Measurements from ENCODE around the gene KNSTRN.
A peak's percentile ranks its signal among the peaks of the same experiment; 100 is the strongest.

The KNSTRN gene, protein sequence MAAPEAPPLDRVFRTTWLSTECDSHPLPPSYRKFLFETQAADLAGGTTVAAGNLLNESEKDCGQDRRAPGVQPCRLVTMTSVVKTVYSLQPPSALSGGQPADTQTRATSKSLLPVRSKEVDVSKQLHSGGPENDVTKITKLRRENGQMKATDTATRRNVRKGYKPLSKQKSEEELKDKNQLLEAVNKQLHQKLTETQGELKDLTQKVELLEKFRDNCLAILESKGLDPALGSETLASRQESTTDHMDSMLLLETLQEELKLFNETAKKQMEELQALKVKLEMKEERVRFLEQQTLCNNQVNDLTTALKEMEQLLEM

DNA sequence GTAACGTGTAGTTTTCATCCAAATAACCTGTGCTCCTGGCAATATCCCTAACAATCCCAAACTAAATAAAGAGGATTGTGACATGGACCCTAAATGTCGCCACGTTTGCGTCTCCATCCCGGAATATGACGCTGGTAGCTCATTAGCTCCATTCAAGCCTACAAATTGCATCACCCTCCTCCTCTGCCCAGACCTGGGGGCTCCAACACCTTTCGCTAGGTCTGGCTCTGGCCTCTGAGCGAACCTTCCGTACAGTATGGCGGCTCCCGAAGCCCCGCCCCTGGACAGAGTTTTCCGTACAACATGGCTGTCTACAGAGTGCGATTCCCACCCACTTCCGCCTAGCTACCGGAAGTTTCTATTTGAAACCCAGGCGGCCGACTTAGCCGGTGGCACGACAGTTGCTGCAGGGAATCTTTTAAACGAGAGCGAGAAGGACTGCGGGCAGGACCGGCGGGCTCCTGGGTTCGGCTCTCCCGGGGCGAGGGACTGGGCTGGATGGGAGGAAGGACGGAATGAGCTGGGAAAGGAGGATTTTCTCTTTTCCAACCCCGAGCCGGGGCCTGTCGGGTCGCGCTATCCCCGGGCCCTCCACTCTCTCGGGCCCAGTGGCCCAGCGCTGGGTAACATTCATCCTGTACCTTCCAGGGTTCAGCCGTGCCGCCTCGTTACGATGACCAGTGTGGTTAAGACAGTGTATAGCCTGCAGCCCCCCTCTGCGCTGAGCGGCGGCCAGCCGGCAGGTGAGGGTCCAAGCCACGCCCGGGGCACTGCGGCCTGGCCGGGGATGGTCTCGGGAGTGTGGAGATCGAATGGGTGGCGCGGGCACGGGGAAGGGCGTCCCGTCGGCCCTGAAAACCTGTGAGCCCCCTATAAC lies at the start of gene KNSTRN:
Gene KNSTRN (plus strand): TSS at position 142 of the 877 bp plus-strand sequence. CDS start 115 bp downstream, at position 257.
- DNase-seq: peak; percentile 86

DNA sequence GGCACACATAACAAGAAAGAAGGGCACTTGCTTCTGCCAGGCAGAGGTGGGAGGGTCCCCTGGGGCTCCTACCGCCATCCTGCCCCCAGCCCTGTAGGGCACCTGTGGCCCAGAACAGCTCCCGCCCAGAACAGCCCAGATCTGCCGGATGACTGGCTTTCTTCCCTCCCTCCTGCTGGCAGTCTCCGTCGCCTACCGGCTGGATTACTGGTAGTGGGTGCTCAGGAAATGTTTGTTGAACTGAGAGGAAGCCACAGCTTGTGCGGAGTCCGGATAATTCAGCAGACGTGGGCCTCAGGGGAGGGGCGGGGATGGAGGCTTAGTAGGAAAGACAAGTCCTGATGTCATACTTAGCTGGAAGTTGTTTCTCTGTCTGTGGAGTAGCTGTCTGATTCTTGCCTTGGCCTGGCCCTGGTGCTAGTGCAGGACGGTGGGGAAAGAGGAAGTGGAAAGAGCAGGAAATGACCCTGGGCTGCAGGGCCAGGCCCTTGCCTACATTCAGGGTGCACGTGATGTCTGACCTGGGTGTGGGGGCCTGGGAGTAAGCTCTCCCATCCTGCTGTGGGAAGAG lies 48.5 kb upstream of the KNSTRN start:
- DNase-seq: no peak

DNA sequence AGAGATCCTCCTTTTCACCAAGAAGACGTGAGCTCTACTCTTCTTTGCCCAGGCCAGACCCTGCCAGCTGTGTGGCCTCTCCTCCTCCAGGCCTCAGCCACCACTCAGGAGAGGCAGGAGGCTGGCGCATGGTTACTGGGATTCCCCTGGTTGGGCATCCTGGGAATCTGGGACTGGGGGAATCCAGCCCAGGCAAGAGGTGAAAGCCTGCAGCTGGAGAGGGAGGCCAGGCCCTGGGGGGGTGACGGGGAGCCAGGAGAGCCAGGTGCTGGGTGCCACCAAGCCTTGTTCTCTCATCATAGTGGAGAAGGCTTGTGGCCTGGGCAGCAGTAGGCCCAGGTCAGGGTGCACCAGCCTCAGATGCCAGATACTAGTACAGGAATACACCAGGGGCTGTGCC lies 48.0 kb upstream of the KNSTRN start:
- DNase-seq: no peak

DNA sequence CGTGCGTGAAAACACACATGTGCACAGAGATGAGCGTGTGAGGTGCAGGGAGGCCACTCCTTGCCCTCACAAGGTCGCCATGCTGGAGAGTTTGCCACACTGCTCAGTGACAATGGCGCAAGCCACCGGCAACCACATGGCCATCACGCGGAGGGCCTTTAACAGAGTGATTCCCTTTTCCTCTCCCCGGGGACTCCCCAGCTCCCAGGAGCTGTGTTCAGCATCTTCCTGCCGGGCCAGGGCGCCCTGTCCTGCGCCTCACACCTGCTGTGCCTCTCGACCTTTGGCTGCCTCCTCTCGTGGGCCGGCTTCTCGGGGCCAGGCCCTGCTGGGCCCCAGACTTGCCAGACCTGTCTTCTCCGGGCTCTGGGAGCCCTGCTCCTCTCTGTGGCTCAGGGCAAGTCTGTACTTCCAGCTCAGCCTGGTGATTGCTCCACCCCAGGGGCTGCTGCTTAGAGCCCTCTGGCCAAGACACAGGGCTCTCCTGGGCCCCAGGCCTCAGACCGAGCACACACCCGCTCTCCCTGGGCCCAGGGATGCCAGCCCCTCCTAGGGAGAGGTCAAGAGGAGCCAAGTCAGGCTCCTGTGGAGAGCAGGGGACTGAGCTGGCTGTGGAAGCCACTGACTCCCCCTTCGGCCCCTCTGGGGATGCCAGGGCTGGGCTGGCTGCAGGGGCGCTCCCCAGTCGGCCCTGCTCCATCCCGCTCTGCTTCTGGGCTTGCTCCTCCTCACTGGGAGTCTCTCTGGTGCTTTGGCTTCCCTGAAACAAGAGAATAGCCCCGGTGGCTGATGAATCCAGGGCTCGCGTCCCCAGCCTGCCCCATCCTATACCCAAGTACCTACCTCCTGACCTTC lies 47.4 kb upstream of the KNSTRN start:
- DNase-seq: no peak

DNA sequence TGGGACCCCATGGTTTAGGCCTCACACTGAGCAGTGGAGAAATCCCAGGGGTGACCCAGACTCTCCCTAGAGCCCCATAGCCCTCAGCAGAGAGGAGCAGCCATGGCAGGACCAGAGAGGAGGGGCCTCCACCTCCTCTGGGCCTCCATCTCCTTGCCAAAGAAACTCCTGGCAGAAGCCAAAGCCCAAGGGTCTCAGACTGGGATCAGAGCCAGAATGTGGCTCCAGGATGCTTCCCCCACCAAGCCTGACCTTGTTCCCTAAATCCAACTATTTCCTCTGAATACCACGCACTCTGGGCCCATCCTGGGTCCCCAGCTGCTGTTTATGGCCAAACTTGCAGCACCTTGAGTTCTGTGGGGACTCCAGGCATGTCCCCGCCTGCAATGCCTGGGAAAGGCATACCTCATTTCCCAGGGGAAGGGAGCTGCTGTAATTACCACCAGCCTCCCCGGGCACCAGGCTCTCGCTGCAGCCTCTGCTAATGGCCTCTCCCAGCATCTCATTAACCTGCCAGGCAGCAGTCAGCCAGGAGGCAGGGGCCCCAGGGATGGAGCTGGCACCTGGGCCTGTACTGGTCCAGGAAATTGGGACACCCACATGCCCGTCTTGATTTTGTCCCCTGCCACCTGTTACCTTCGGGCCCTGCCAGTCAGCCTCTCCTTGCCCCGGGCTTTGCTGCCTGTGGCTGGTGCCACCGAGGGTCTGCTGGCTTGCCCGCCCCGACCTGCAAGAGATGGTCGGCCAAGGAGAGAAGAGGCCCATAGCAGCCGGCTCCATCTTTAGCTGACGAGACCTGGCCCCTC lies 46.4 kb upstream of the KNSTRN start:
- DNase-seq: no peak

DNA sequence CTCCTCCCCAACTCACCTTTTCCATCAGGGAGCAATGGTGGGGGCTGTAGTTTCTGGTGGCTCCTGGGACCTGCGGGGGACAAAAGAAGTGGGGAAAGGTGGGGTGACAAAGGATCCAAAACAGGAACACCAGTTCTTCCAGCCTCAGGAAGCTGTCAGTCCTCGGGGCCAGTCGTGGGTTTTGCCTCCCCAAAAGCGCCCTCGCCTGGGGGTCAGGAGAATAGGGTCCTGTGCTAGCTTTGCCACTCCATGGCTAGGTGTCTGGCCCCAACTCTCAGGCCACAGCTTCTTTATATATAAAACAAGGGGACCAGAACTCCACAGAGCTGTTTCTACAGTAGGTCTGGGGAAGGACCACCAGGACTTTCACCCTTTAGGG lies 45.8 kb upstream of the KNSTRN start:
- no peak for DNase-seq

DNA sequence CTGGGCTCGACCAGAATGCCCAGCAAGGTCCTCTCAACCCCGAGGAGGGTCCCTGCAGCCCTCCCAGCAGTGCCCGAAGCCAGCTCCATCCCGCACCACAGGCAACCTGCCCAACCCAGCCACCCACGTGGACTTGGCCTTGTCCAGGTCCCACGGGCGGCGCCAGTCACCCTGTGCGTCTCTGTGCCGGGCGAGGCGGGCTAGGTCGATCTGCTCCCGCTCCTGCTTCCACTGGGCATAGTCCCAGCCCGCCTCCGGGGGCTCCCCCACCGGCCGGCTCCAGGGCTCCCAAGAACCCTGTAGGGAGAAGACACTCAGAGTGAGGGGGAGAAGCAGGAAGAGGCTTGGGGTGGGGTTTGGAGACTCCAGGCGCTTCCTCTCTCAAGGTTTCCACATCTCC lies 44.9 kb upstream of the KNSTRN start:
- no peak for DNase-seq

DNA sequence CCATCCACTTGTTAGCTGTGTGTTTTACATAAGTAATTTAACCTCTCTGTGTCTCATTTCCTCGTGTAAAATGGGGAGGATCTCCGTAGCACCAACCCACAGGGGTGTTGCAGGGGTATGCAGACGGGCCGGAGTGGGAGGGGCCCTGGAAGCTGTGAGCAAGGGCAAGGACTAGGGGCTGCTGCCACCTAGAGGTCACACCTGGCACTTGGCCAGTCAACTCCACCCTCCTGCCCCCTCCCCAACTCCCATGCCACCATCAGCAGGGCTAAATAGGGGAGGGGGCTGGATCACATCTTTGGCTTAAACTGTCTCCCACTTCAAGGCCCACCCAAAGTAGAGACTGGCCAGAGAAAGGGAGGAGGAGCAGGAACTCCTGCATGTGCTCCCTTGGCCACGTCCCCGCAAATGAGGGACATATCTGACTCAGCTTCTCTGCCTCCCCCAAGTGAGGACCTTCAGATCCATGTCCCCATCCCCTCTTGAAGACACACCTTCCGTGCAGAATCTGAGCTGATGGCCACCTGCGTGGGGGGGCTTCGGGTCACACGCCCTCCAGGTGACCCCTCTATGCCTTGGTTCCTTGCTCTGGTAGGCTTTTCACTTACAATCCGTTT lies 44.4 kb upstream of the KNSTRN start:
- peak; percentile 59 for DNase-seq

DNA sequence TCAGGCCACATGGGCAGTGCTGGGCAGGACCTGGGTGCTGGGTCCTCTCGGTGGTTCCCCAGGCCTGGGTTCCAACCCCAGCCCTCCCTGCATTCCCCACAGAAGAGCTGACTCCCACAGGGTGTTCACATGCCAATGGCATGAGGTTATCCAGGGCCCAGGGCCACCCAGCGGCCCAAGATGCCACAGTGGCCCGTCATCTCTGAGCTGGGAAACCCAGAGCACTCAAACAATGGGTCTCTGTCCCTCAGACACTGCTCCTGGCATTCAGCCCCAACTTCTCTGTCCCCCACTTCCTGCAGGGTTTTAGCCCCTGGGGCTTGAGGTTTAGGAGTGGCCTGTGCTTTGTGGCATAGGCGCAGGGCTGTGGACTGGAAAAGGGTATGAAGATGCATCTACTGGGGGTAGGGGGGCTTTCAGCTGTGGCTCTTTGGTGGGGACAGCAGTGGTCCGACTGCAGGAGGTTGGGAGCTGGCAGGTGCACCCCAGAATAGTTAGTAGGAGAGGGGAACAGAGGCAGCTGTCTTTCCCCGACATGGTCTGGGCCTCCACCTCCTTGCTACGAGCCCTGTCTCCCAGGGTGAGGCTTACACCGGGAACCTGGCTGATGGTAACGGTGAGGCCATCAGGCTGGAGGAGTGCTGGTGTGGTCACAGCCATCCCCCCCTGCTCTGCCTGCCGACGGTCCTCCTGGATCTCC lies 43.5 kb upstream of the KNSTRN start:
- DNase-seq: no peak

DNA sequence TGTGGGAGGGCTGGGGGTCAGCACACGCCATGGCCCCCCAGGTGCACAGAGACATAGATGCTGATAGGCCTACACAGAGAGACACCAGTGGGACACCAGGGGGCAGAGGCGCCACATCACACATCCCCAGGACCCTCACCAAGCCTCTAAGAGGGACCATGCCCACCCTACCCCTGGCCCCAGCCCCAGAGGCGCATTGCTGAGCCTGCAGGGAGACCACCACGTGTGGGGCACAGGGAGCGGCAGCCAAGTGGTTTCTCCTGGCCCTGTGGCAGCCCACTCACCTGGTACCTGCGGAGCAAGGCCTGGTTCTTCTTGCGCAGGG lies 42.9 kb upstream of the KNSTRN start:
- no peak for DNase-seq

DNA sequence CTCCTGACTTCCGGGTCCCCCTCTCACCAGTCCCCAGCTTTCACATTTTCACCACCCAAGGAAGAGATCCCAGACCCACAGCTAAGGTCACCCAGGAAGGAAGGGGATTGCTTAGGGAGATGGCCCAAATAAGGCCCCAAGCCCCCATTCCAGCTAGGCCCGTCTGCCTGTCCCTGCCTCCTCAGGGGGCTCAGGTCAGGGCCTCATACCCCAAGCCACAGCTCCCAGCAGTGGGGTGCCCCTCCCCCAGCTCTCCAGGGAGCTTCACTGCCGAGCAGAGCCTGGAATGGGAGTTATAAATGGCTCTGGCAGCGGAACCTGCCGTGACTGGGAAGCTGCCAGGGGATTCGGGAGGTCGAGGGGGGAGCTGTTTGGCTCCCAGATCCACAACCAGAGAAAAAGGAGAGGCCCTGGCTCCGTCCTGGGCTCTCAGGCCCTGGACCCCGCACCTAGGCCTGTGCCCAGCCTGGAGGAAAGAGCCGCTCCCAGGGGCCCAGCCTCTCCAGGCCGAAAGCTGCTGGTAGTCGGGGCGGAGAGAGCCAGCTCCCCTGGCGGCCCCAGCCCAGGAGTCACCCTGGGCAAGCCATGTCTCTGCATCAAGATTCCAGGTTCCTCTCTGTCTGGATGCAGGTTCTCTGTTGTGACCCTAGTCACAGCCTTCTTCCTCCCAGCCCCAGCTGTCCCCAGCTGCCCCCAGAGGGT lies 42.3 kb upstream of the KNSTRN start:
- DNase-seq: no peak

DNA sequence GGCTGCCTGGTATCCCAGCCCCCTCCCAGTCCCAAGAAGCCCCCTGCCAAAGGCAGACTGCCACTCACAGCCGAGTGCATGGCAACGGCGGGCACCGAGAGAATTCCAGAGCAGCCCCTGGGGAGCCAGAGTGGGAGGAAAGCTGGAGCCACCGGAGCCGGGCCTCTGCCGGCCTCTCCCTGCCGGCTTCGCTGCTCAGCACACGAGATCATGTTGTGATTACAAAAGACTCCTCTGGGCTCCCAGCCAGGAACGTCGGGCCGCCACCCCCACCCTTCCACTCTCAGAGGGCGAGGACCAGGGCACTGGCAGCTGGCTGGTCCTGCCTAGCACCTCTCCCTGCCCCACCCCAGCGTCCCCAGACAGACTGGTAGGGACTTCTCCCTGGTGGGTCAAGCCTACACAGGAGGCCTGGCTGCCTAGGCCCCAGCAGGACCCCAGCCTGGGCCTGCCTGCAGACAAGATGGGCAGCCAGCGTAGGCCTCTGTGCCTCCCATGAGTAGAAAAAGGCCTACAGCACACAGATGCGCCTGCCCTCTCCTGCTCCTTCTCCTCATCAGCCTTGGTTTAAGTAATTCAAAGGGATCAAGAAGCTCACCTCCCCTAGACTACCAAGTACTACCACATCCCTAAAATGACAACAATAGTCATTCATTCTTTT lies 41.7 kb upstream of the KNSTRN start, which contains the start of gene CCDC9B:
Gene CCDC9B (minus strand): TSS at position 200 of the 661 bp plus-strand sequence. CDS start 120 bp downstream, at position 80.
- DNase-seq: no peak

DNA sequence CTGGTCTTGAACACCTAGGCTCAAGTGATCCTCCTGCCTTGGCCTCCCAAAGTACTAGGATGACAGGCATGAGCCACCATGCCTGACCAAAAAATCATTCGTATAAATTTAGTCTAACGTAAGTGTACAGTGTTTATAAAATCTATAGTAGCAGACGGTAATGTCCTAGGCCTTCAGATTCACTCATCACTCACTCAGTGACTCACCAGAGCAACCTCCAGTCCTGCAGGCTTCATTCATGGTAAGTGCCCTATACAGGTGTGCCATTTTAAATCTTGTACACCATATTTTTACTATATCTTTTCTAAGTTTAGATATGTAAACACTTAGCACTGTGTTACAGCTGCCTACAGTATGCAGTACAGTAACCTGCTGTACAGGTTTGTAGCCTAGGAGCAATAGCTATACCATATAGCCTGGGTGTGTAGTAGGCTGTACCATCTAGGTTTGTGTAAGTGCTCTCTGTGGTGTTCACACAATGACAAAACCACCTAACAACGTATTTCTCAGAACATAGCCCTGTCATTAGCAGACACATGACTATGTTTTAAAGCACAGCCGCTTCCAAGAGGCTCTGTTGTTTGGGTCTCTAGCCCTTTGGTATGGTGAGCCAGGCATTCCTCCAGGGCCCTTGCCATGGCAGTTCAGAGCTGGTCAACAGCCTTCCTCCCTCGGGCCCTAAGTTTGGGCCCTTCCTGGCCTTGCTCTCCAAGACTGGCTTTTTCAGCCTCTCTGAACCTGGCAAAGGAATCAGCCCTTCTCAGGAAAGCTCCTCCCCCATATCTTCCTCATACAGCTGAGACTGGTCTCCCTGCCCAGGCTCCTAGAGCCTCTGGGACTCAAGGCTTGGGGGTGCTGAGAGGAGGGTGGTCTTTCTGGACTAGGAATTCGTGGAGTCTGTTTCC lies 39.9 kb upstream of the KNSTRN start:
- no peak for DNase-seq

DNA sequence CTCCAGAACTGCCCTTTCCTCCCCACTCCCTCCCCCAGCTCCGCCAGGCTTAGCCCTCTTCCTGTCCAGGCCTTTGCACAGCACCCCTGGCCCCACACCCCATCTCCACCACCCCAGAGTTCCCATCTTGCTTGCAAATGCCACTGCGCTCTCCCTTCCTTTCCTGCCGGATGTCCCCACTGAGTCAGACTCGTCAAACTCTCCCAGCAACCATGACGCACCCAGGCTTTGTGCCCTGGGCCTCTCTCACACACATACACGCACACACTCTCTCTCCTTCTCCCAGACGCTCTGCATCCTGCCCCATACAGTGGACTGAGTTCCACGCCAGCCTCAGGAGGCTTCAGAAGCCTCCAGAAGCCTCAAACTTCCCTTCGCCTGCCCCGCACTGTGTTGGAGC lies 39.0 kb upstream of the KNSTRN start:
- no peak for DNase-seq

DNA sequence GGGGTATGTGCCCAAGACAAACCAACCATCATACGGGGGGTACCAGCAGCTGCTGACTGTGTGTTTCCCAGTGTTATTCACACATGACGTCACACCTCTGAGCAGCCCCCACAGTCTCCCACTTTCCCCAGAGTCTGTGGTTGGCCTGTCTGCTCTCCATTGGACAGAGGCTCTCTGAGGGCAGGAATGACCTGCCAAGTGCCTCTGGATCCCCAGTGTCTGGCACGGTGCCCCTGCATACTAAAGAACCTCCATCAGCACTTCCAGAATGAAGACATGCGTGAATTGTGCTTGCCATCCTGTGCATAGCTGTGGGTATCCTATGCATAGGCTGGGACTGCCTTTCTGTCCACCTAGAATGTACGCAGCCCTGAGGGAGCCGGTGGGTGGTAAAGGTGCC lies 38.3 kb upstream of the KNSTRN start:
- no peak for DNase-seq

DNA sequence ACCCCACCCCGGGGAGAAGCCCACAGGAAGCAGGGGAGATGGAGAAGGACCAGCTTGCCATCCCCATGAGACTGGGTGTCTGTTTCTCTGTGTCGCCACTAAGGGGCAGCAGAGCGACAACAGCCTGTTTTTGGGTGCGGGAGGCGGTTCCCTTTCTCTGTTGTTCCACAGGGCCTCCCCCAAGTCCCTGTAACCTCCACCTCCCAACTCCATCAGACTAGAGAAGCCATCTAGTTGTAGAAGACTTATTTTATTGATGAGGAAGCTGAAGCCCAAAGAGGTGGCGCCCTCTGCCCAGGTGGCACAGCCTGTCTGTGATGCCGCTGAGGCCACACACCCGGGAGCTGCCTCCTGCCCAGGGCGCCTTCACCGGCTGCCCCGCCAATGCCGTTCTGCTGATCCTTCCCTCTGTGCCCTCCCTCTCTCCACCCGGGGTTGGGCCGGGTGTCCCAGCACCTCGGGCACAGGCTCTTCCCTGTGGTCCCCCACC lies 37.8 kb upstream of the KNSTRN start:
- peak; percentile 47 for DNase-seq

DNA sequence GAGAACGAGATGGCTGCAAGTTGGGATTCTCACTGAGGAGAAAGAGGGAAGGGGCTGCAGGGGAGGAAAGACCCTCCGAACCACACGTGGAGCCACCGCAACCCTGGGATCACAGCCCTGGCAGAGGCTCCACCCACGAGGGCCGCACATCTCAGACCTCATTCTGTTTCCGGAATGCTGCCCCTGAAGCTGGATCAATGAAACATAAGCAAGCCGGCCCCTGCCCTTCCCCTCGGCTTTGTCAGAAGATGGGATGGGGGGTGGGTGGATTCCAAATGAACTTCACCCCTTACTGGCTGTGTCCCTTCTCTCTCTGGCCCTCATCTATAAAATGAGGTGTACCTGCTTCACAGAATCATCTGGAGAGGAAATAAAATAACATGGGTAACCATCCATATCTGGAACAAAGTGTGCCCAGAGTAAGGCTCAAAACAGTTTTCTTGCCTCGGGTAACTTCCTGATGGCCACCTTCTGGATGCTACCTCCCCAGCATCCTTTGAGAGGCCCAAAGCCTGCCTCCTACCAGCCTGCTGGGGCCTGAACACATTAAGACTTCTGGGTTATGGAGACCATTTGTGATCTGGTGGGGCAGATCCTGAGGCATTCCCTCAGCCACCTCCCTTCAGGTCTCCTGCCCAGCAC lies 37.2 kb upstream of the KNSTRN start:
- DNase-seq: no peak

Data from activated effector memory CD4-positive, alpha-beta T cell treated with Interleukin-2 at 50 U/mL for 16 hours (primary cell).